ENCODE results near the gene ERP29.
"Not testable (repeated sequence)": the region's sequence is repeated elsewhere in the genome, so short reads cannot be mapped to it uniquely, and the experiment has no call there.

Gene ERP29

DNA sequence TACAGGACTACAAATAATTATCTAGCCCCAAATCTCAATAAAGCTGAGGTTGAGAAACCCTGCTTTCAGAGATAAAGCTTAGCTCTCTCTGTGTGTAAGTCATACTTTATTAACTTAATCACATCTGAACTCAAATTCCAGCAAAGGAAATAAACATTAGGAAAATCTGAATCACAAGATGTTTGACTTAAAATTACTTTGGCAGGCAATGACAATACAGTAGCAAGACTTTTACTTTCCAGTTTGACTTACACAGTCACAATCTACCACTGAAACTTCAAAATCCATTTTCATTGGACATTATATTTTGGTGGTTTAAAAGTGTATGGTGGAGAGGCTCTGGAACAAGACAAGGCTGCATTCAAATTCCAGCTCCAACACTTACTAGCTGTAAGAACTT is 11.7 kb upstream of the ERP29 start:
- Histone ChIP-seq H3K27ac (ENCODE audit: low read length) (no peak overlapping the region), H3K4me3 (ENCODE audit: low read length in 2 of 2) (no peak overlapping the region)

DNA sequence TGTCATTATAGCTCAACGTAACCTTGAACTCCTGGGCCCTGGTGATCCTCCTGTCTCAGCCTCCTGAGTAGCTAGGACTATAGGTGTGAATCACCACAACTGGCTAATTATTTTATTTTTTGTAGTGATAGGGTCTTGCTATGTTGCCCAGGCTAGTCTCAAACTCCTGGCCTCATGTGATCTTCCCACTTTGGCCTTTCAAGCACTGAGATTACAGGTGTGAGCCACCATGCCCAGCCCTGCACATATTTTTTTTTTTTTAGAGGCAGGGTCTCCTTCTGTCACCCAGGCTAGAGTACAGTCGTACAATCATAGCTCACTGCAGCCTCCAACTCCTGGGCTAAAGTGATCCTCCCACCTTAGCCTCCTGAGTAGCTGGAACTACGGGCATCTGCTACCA is 9.2 kb upstream of the ERP29 start:
- Histone ChIP-seq H3K27me3 (ENCODE audit: control insufficient read depth in 1 of 2, insufficient read depth in 2 of 2, low read length in 2 of 2) (no peaks in the 10 kb centered on the region), H3K4me1 (ENCODE audit: control insufficient read depth, insufficient read depth, low read length) (no peaks in the 10 kb centered on the region), H3K4me3 (ENCODE audit: low read length in 2 of 2) (no peak overlapping the region), H3K9me3 (ENCODE audit: control insufficient read depth in 2 of 2, low read length in 2 of 2) (no peaks in the 10 kb centered on the region), H3K27ac (ENCODE audit: low read length) (no peak overlapping the region), H3K9ac (ENCODE audit: low read length in 2 of 2) (no peak overlapping the region), H3K36me3 (ENCODE audit: control insufficient read depth in 2 of 2, insufficient read depth in 2 of 2, low read length in 2 of 2) (no peaks in the 10 kb centered on the region)

More for the DNA sequence above, 11.7 kb upstream of the ERP29 start:
- no peaks in the 10 kb centered on the region for H3K27me3 ChIP-seq (ENCODE audit: control insufficient read depth in 1 of 2, insufficient read depth in 2 of 2, low read length in 2 of 2)
- H3K4me1 ChIP-seq (ENCODE audit: control insufficient read depth, insufficient read depth, low read length), result no peaks in the 10 kb centered on the region
- H3K36me3 ChIP-seq (ENCODE audit: control insufficient read depth in 2 of 2, insufficient read depth in 2 of 2, low read length in 2 of 2), result no peaks in the 10 kb centered on the region
- H3K9ac ChIP-seq (ENCODE audit: low read length in 2 of 2), result no peak overlapping the region
- no peaks in the 10 kb centered on the region for H3K9me3 ChIP-seq (ENCODE audit: control insufficient read depth in 2 of 2, low read length in 2 of 2)

DNA sequence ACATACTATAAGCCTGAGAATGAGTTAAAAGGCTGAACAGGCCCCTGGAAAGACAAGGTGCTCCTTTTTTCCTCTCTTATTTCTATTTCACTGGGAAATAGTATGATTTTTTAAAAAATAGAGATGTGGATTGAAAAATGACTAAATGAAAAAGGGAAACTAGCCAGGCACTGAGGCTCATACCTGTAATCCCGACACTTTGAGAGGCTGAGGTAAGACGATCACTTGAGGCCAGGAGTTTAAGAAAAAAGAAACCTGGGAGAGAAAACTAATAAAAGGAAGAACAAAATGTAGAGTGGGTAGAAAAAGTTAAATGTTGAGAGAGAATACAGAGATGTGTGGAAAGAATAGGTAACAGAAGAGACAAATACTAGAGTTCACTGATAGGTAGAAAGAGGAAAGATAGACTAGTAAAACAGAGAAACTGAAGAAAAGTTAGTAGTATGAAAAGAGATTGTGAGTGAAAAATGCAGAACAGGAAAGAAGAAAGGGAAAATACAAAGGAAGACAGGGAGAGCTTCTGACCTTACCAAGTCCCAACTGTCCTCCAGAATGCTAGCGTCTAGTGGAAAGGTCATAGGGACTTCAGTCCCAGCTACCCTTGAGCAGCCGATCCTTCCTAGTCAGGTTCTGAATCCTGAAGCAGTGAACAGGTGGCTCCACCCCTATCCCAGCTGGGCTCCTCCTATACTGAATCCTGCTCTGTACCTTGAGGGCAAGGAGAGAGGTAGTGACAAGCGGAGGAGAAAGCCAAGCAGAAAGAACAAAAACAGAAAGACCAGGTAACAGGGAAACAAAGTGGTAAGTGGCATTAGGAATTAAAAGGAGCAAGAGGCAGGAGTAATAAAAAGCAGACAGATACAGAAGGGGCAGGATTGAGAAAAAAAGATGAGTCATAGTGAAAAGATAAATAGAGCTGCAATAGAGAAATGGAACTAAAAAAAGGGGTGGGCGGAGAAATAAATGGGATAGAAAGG is 7.5 kb upstream of the ERP29 start:
- no peak overlapping the region for H3K4me3 ChIP-seq (ENCODE audit: low read length in 2 of 2)
- no peaks in the 10 kb centered on the region for H3K4me1 ChIP-seq (ENCODE audit: control insufficient read depth, insufficient read depth, low read length)
- no peaks in the 10 kb centered on the region for H3K27me3 ChIP-seq (ENCODE audit: control insufficient read depth in 1 of 2, insufficient read depth in 2 of 2, low read length in 2 of 2)
- H3K9ac ChIP-seq (ENCODE audit: low read length in 2 of 2), result peak overlapping the region in 1 of 2 donors; percentile 15
- no peak overlapping the region for H3K27ac ChIP-seq (ENCODE audit: low read length)
- no peaks in the 10 kb centered on the region for H3K9me3 ChIP-seq (ENCODE audit: control insufficient read depth in 2 of 2, low read length in 2 of 2)
- peaks cover 0 to 2% of the 10 kb centered on the region in 2 donors for H3K36me3 ChIP-seq (ENCODE audit: control insufficient read depth in 2 of 2, insufficient read depth in 2 of 2, low read length in 2 of 2)

GRCh38 chr12:112007945-112008344 is 5.3 kb upstream of the ERP29 start:
- no peak overlapping the region for H3K9ac ChIP-seq (ENCODE audit: low read length in 2 of 2)
- H3K9me3 ChIP-seq (ENCODE audit: control insufficient read depth in 2 of 2, low read length in 2 of 2), result no peaks in the 10 kb centered on the region
- H3K36me3 ChIP-seq (ENCODE audit: control insufficient read depth in 2 of 2, insufficient read depth in 2 of 2, low read length in 2 of 2), result peaks cover 0 to 2% of the 10 kb centered on the region in 2 donors
- peaks cover 6% of the 10 kb centered on the region for H3K4me1 ChIP-seq (ENCODE audit: control insufficient read depth, insufficient read depth, low read length)
- H3K27ac ChIP-seq (ENCODE audit: low read length), result no peak overlapping the region
- H3K27me3 ChIP-seq (ENCODE audit: control insufficient read depth in 1 of 2, insufficient read depth in 2 of 2, low read length in 2 of 2), result no peaks in the 10 kb centered on the region
- no peak overlapping the region for H3K4me3 ChIP-seq (ENCODE audit: low read length in 2 of 2)

DNA sequence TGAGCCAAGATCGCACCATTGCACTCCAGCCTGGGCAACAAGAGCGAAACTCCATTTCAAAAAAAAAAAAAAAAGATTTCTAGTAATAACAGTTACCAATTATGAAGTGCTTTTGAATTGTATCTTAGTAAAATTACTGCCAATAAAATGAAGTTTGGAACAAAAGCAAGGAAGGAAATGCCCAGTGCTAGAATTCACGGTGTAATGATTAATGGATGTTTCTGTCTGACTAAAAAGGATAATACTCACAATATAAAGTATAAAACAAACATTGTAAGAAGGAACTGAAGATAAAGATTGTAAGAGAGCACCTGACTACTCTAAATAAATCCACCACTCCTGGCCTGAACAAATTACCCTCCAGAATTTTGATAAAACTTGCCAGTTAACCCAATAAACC is 4.3 kb upstream of the ERP29 start:
- Histone ChIP-seq H3K4me3 (ENCODE audit: low read length in 2 of 2) (no peak overlapping the region), H3K4me1 (ENCODE audit: control insufficient read depth, insufficient read depth, low read length) (peaks cover 9% of the 10 kb centered on the region), H3K9me3 (ENCODE audit: control insufficient read depth in 2 of 2, low read length in 2 of 2) (no peaks in the 10 kb centered on the region), H3K27ac (ENCODE audit: low read length) (no peak overlapping the region), H3K9ac (ENCODE audit: low read length in 2 of 2) (no peak overlapping the region), H3K27me3 (ENCODE audit: control insufficient read depth in 1 of 2, insufficient read depth in 2 of 2, low read length in 2 of 2) (no peaks in the 10 kb centered on the region), H3K36me3 (ENCODE audit: control insufficient read depth in 2 of 2, insufficient read depth in 2 of 2, low read length in 2 of 2) (peaks cover 0 to 2% of the 10 kb centered on the region in 2 donors)

DNA sequence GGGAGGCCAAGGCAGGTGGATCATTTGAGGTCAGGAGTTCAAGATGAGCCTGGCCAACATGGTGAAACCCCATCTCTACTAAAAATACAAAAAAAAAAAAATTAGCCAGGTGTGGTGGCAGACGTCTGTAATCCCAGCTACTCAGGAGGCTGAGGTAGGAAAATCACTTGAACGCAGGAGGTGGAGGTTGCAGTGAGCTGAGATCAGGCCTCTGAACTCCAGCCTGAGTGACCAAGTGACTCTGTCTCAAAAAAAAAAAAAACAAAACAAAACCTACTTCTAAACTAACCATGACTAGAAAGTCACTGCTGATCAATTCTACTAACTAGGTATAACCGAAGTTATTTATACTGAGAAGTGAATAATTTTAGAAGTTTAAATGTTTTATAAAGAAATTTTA is 3.6 kb upstream of the ERP29 start:
- H3K27me3 ChIP-seq (ENCODE audit: control insufficient read depth in 1 of 2, insufficient read depth in 2 of 2, low read length in 2 of 2); H3K9ac ChIP-seq (ENCODE audit: low read length in 2 of 2); H3K27ac ChIP-seq (ENCODE audit: low read length); H3K36me3 ChIP-seq (ENCODE audit: control insufficient read depth in 2 of 2, insufficient read depth in 2 of 2, low read length in 2 of 2); H3K9me3 ChIP-seq (ENCODE audit: control insufficient read depth in 2 of 2, low read length in 2 of 2); H3K4me3 ChIP-seq (ENCODE audit: low read length in 2 of 2): not testable (repeated sequence)
- peaks cover 15% of the 10 kb centered on the region for H3K4me1 ChIP-seq (ENCODE audit: control insufficient read depth, insufficient read depth, low read length)

- no peak overlapping the region for H3K9ac ChIP-seq (ENCODE audit: low read length in 2 of 2)
- no peak overlapping the region for H3K27ac ChIP-seq (ENCODE audit: low read length)
- peaks cover 18% of the 10 kb centered on the region for H3K4me1 ChIP-seq (ENCODE audit: control insufficient read depth, insufficient read depth, low read length)
Measured at GRCh38 chr12:112010415-112011344, 2.5 kb upstream of the ERP29 start.

DNA sequence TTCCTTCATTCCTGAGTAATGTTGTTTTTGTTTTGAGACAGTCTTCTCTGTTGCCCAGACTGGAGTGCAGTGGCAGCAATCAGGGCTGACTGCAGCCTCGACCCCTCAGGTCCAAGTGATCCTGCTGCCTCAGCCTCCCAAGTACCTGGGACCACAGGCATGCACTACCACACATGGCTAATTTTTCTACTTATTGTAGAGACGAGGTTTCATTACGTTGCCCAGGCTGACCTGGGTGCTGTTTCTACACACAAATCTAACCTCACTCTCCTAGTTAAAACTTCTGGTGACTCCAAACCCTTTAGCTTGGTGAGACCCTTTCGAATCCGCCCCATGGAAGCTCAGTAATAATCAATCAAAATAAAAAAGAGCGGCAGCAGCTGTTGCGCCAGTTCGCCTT is 1.5 kb upstream of the ERP29 start:
- Histone ChIP-seq H3K36me3 (ENCODE audit: control insufficient read depth in 2 of 2, insufficient read depth in 2 of 2, low read length in 2 of 2) (peaks cover 0 to 2% of the 10 kb centered on the region in 2 donors), H3K27ac (ENCODE audit: low read length) (no peak overlapping the region), H3K9ac (ENCODE audit: low read length in 2 of 2) (peak overlapping the region in 1 of 2 donors; percentile 98), H3K4me3 (ENCODE audit: low read length in 2 of 2) (peak overlapping the region; percentile 17 to 97), H3K4me1 (ENCODE audit: control insufficient read depth, insufficient read depth, low read length) (peaks cover 18% of the 10 kb centered on the region), H3K9me3 (ENCODE audit: control insufficient read depth in 2 of 2, low read length in 2 of 2) (no peaks in the 10 kb centered on the region), H3K27me3 (ENCODE audit: control insufficient read depth in 1 of 2, insufficient read depth in 2 of 2, low read length in 2 of 2) (no peaks in the 10 kb centered on the region)

More at GRCh38 chr12:112010415-112011344, 2.5 kb upstream of the ERP29 start:
- Histone ChIP-seq H3K4me3 (ENCODE audit: low read length in 2 of 2) (no peak overlapping the region), H3K27me3 (ENCODE audit: control insufficient read depth in 1 of 2, insufficient read depth in 2 of 2, low read length in 2 of 2) (no peaks in the 10 kb centered on the region), H3K9me3 (ENCODE audit: control insufficient read depth in 2 of 2, low read length in 2 of 2) (no peaks in the 10 kb centered on the region), H3K36me3 (ENCODE audit: control insufficient read depth in 2 of 2, insufficient read depth in 2 of 2, low read length in 2 of 2) (peaks cover 0 to 2% of the 10 kb centered on the region in 2 donors)

- H3K27me3 ChIP-seq (ENCODE audit: control insufficient read depth in 1 of 2, insufficient read depth in 2 of 2, low read length in 2 of 2), result no peaks in the 10 kb centered on the region
- H3K9me3 ChIP-seq (ENCODE audit: control insufficient read depth in 2 of 2, low read length in 2 of 2), result no peaks in the 10 kb centered on the region
- peaks cover 18% of the 10 kb centered on the region for H3K4me1 ChIP-seq (ENCODE audit: control insufficient read depth, insufficient read depth, low read length)
- peak overlapping the region; percentile 88 to 97 for H3K4me3 ChIP-seq (ENCODE audit: low read length in 2 of 2)
- H3K9ac ChIP-seq (ENCODE audit: low read length in 2 of 2), result peak overlapping the region; percentile 80 to 84
- peak overlapping the region; percentile 99 for H3K27ac ChIP-seq (ENCODE audit: low read length)
- H3K36me3 ChIP-seq (ENCODE audit: control insufficient read depth in 2 of 2, insufficient read depth in 2 of 2, low read length in 2 of 2), result peaks cover 4 to 5% of the 10 kb centered on the region in 2 donors
Measured at GRCh38 chr12:112013601-112014402, 576 bp downstream of the ERP29 start.

DNA sequence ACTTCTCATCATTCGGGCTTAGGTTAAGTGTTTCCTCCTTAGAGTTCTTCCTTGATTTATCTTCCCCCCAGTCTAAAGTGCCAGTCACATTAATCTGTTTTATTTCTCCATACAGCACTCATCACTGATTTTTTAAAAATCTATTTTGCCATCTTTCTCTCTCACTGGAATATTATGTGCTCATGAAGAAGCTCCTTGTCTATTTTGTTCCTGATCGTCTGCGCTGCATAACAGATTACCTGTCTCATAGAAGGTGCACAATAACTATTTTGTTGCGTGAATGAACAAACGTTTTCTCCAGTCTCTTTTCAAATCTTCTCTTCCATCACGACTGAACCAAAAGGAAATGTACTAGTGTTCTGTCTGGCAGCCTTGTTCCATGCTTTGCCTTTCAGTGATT is 2.7 kb downstream of the ERP29 start:
- Histone ChIP-seq H3K9ac (ENCODE audit: low read length in 2 of 2) (no peak overlapping the region), H3K27me3 (ENCODE audit: control insufficient read depth in 1 of 2, insufficient read depth in 2 of 2, low read length in 2 of 2) (no peaks in the 10 kb centered on the region)

More for the DNA sequence above, 2.7 kb downstream of the ERP29 start:
- H3K27ac ChIP-seq (ENCODE audit: low read length), result no peak overlapping the region
- no peaks in the 10 kb centered on the region for H3K9me3 ChIP-seq (ENCODE audit: control insufficient read depth in 2 of 2, low read length in 2 of 2)
- H3K4me3 ChIP-seq (ENCODE audit: low read length in 2 of 2), result no peak overlapping the region
- peaks cover 18% of the 10 kb centered on the region for H3K4me1 ChIP-seq (ENCODE audit: control insufficient read depth, insufficient read depth, low read length)
- H3K36me3 ChIP-seq (ENCODE audit: control insufficient read depth in 2 of 2, insufficient read depth in 2 of 2, low read length in 2 of 2), result peaks cover 5 to 14% of the 10 kb centered on the region in 2 donors

Measured in stomach smooth muscle (tissue), 2 donors.